Loucy (cell line): ENCODE measurements around the gene APOD.
"Not testable (repeated sequence)": the region's sequence is repeated elsewhere in the genome, so short reads cannot be mapped to it uniquely, and the experiment has no call there.

Experiments used
- CTCF ChIP-seq: fragments of 200-600 bp; sonication (generic); conservative IDR thresholded peaks from 2 replicates; pipeline ENCODE4 v1.5.1; 2014; ENCODE audit warnings: mild to moderate bottlenecking, antibody characterized with exemption, low read length
- EZH2phosphoT487 ChIP-seq: fragments of 200-600 bp; IDR thresholded peaks from 2 replicates; pipeline ENCODE4 v1.6.1; 2018; ENCODE audit warnings: antibody characterized with exemption, mild to moderate bottlenecking, moderate library complexity, borderline replicate concordance

GRCh38 chr3:195628386-195628920 is 44.7 kb upstream of the APOD start:
- TF ChIP-seq CTCF, EZH2phosphoT487: not testable (repeated sequence)
